Camera-type eye (tissue), 1 donor: ENCODE results near the gene MRPL4. TPM values are rescaled to one million over a fixed set of nuclear protein-coding genes. Genes with fewer than 3 reads are reported as not detected.

Source experiments
- total RNA-seq: library from RNA; depleted of rRNA; stranded (reverse); fragments of >200 nt; gene quantifications from one replicate; pipeline ENCODE4 v1.2.3, GENCODE V29; 2014

MRPL4 gene
- 19.0 TPM for total RNA-seq

DNA sequence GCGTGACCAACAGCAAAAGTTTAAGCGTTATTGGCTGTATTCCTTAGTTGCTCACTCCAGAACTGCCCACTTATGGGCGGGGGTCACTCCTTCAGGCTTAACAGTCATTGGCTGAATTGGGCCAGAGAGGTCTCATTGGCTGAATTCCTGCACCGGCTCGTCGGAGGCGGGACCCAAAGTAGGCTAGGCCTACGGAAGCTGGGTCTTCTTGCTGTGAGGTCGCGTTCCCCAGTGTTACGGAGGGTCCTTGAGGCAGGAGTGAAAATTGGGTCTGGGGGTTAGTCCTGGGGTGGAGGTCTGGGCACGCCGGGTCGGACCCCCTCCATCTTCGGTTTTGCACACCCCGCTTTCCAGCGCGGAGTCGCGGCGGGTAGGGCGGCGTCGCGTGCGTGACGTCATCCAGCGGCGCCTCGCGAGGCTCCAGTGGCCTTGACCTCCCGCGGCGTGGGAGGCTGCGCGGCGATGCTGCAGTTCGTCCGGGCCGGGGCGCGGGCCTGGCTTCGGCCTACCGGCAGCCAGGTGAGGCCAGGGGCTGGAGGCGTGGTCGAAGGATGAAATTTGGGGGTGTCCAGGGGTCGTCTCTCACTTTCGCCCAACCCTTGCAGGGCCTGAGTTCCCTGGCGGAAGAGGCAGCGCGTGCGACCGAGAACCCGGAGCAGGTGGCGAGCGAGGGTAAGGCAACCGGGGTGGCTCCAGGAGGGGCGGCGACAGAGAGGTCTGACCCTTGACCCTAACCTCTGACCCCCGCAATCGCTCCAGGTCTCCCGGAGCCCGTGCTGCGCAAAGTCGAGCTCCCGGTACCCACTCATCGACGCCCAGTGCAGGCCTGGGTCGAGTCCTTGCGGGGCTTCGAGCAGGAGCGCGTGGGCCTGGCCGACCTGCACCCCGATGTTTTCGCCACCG is at the start of gene MRPL4:
Gene MRPL4, plus strand, starts transcription at position 423 of the 903 bp plus-strand sequence. Its CDS starts 40 bp downstream, at position 463.

GRCh38 chr19:10230861-10231611 is 21.0 kb upstream of the MRPL4 start, which contains the start of gene S1PR2:
S1PR2 (minus strand) TSS chr19:10231331; CDS start chr19:10224905, 6,426 bp downstream.

DNA sequence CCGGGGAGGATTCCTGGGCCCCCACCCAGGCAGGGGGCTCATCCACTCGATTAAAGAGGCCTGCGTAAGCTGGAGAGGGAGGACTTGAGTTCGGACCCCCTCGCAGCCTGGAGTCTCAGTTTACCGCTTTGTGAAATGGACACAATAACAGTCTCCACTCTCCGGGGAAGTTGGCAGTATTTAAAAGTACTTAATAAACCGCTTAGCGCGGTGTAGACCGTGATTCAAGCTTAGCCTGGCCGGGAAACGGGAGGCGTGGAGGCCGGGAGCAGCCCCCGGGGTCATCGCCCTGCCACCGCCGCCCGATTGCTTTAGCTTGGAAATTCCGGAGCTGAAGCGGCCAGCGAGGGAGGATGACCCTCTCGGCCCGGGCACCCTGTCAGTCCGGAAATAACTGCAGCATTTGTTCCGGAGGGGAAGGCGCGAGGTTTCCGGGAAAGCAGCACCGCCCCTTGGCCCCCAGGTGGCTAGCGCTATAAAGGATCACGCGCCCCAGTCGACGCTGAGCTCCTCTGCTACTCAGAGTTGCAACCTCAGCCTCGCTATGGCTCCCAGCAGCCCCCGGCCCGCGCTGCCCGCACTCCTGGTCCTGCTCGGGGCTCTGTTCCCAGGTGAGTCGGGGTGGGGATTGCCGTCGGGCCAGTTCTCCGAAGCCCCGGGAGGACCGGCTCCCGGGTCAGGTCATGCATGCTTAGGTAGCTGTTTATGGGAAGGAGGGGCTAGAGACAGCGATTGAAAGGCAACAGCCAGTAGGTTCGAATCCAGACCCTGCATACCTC is 18.8 kb downstream of the MRPL4 start, which contains the start of gene ICAM1:
Gene ICAM1, plus strand, starts transcription at position 505 of the 779 bp plus-strand sequence. Its CDS starts 40 bp downstream, at position 545.

DNA sequence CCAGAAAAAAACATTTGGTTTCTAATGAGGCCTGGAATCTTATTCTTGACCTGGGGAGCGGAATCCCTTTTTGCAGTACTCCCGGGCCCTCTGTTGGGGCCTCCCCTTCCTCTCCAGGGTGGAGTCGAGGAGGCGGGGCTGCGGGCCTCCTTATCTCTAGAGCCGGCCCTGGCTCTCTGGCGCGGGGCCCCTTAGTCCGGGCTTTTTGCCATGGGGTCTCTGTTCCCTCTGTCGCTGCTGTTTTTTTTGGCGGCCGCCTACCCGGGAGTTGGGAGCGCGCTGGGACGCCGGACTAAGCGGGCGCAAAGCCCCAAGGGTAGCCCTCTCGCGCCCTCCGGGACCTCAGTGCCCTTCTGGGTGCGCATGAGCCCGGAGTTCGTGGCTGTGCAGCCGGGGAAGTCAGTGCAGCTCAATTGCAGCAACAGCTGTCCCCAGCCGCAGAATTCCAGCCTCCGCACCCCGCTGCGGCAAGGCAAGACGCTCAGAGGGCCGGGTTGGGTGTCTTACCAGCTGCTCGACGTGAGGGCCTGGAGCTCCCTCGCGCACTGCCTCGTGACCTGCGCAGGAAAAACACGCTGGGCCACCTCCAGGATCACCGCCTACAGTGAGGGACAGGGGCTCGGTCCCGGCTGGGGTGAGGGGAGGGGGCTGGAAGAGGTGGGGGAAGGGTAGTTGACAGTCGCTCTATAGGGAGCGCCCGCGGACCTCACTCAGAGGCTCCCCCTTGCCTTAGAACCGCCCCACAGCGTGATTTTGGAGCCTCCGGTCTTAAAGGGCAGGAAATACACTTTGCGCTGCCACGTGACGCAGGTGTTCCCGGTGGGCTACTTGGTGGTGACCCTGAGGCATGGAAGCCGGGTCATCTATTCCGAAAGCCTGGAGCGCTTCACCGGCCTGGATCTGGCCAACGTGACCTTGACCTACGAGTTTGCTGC is 35.1 kb downstream of the MRPL4 start, which contains the start of gene ICAM4:
Gene ICAM4, plus strand, starts transcription at position 153 of the 935 bp plus-strand sequence. Its CDS starts 58 bp downstream, at position 211.

GRCh38 chr19:10289836-10290356 is 37.9 kb downstream of the MRPL4 start, which contains the start of gene ICAM5:
ICAM5 (plus strand) TSS chr19:10289952; CDS start chr19:10290044, 92 bp downstream.

DNA sequence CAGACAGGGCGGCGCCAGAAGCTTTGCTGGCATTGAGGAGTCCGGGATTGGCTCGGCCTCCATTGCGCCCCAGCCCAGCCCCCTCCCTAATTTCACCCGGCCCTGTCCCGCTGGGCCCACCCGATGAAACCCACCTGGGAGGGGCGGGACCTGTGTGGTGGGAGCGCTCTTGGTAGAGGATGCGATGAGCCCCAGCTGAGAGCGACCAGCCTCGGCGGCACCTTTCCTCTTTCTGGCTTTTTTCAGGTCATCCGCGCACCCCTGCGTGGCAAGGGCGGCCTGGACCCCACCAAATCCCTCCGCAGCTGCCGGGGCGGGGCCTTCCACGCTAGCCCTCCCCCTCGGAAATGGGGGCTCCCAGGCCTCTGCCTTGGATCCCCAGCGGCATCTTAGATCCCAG is 57.4 kb downstream of the MRPL4 start, which contains the start of gene ZGLP1:
Gene ZGLP1, minus strand, starts transcription at position 393 of the 400 bp plus-strand sequence.

Other genes with a start within 250 kb of the MRPL4 start
- gene COL5A3, start 241.7 kb upstream of the MRPL4 start, total RNA-seq, result 31.9 TPM
- not detected for gene RDH8, start 238.7 kb upstream of the MRPL4 start, total RNA-seq
- 21.2 TPM for gene SHFL, start 165.9 kb upstream of the MRPL4 start, total RNA-seq
- 0.88 TPM for gene ANGPTL6, start 149.5 kb upstream of the MRPL4 start, total RNA-seq
- gene PPAN, start 145.9 kb upstream of the MRPL4 start, total RNA-seq, result 32.8 TPM
- gene P2RY11, start 140.5 kb upstream of the MRPL4 start, total RNA-seq, result 7.1 TPM
- 149 TPM for gene EIF3G, start 132.3 kb upstream of the MRPL4 start, total RNA-seq
- gene DNMT1, start 57.3 kb upstream of the MRPL4 start, total RNA-seq, result 69.2 TPM
- 8.9 TPM for gene S1PR2, start 20.9 kb upstream of the MRPL4 start, total RNA-seq
- 15.1 TPM for gene ICAM1, start 18.9 kb downstream of the MRPL4 start, total RNA-seq
- 0.38 TPM for gene ICAM4, start 34.7 kb downstream of the MRPL4 start, total RNA-seq
- gene ICAM5, start 37.7 kb downstream of the MRPL4 start, total RNA-seq, result 3.4 TPM
- gene ZGLP1, start 57.6 kb downstream of the MRPL4 start, total RNA-seq, result 4.4 TPM
- gene FDX2, start 63.8 kb downstream of the MRPL4 start, total RNA-seq, result 18.5 TPM
- gene RAVER1, start 81.3 kb downstream of the MRPL4 start, total RNA-seq, result 18.9 TPM
- gene ICAM3, start 87.4 kb downstream of the MRPL4 start, total RNA-seq, result 1.6 TPM
- gene TYK2, start 128.4 kb downstream of the MRPL4 start, total RNA-seq, result 84.4 TPM
- 109 TPM for gene CDC37, start 151.3 kb downstream of the MRPL4 start, total RNA-seq
- 7.6 TPM for gene PDE4A, start 168.3 kb downstream of the MRPL4 start, total RNA-seq